Putamen (tissue), 1 donor: ENCODE measurements around the gene GRK3.

Source experiments
- DNase-seq: peaks from one replicate; pipeline ENCODE4 v3.0.0-alpha.2; 2016; ENCODE audit warnings: low spot score

Gene GRK3

GRCh38 chr22:25759825-25760231, 195.4 kb downstream of the GRK3 start:
- DNase-seq: no peak

- DNase-seq: no peak
Measured at GRCh38 chr22:25760294-25760693, 195.8 kb downstream of the GRK3 start.

GRCh38 chr22:25760848-25761595, 196.5 kb downstream of the GRK3 start:
- DNase-seq: no peak

- no peak for DNase-seq
Measured at GRCh38 chr22:25762147-25762546, 197.7 kb downstream of the GRK3 start.

- no peak for DNase-seq
Measured at GRCh38 chr22:25763239-25763777, 198.8 kb downstream of the GRK3 start.

GRCh38 chr22:25764270-25765015, 200.0 kb downstream of the GRK3 start:
- DNase-seq: no peak

- no peak for DNase-seq
Measured at GRCh38 chr22:25765016-25765367, 200.5 kb downstream of the GRK3 start.

GRCh38 chr22:25765801-25766200, 201.3 kb downstream of the GRK3 start:
- DNase-seq: no peak

- DNase-seq: no peak
Measured at GRCh38 chr22:25766418-25766817, 201.9 kb downstream of the GRK3 start.

- no peak for DNase-seq
Measured at GRCh38 chr22:25770333-25770732, 205.9 kb downstream of the GRK3 start.

- no peak for DNase-seq
Measured at GRCh38 chr22:25772288-25772687, 207.8 kb downstream of the GRK3 start.

- DNase-seq: no peak
Measured at GRCh38 chr22:25774575-25775026, 210.1 kb downstream of the GRK3 start.

GRCh38 chr22:25775531-25775930, 211.1 kb downstream of the GRK3 start:
- DNase-seq: no peak

- DNase-seq: no peak
Measured at GRCh38 chr22:25777411-25777810, 212.9 kb downstream of the GRK3 start.

GRCh38 chr22:25777870-25778269, 213.4 kb downstream of the GRK3 start:
- DNase-seq: no peak
